Esophagus muscularis mucosa (tissue), 4 donors: ENCODE data around the gene TC2N. TPM values are rescaled to one million over a fixed set of nuclear protein-coding genes. Genes with fewer than 3 reads are reported as not detected.
A peak's percentile ranks its signal among the peaks of the same experiment; 100 is the strongest.
"Not testable (repeated sequence)": the region's sequence is repeated elsewhere in the genome, so short reads cannot be mapped to it uniquely, and the experiment has no call there.

ENCODE experiments used
- DNase-seq: peaks from one replicate; pipeline ENCODE4 v3.0.0-alpha.2; 2017; ENCODE audit errors: extremely low spot score
- H3K27ac ChIP-seq, 4 donors: fragments of 200-600 bp; sonication (generic); replicated peaks in 1 of 4; 1 replicate in 3 of 4; 2 replicates in 1 of 4; pipeline ENCODE4 v1.5.1; 2016 to 2019; ENCODE audit warnings: mild to moderate bottlenecking in 1 of 4
- H3K27me3 ChIP-seq, 4 donors: fragments of 200-600 bp; sonication (generic); one replicate each; pipeline versions ENCODE4 v1.5.1 to v1.6.0; 2016 to 2019
- H3K36me3 ChIP-seq, 4 donors: fragments of 200-600 bp; sonication (generic); one replicate each; pipeline ENCODE4 v1.5.1; 2016 to 2019
- H3K4me1 ChIP-seq, 4 donors: fragments of 200-600 bp; sonication (generic); one replicate each; pipeline ENCODE4 v1.5.1; 2016 to 2019
- H3K4me3 ChIP-seq, 4 donors: fragments of 200-600 bp; sonication (generic); 1 replicate in 2 of 4; 2 replicates in 2 of 4; pipeline ENCODE4 v1.5.1; 2016 to 2019; ENCODE audit warnings: mild to moderate bottlenecking in 4 of 4, moderate library complexity in 1 of 4
- H3K9me3 ChIP-seq, 4 donors: fragments of 200-600 bp; sonication (generic); 1 replicate in 3 of 4; 2 replicates in 1 of 4; pipeline ENCODE4 v1.5.1; 2016 to 2019
- EP300 ChIP-seq: sonication (generic); formaldehyde crosslinking; IDR thresholded peaks from one replicate; pipeline ENCODE4 v1.6.1; 2017; ENCODE audit warnings: antibody characterized with exemption
- POLR2A ChIP-seq: fragments of 450-650 bp; IDR thresholded peaks from one replicate; pipeline ENCODE4 v1.6.1; 2017; ENCODE audit warnings: antibody characterized with exemption, moderate library complexity, mild to moderate bottlenecking, low read depth
- POLR2AphosphoS5 ChIP-seq, 2 donors: sonication (generic); formaldehyde crosslinking; IDR thresholded peaks; one replicate each; pipeline ENCODE4 v1.6.1; 2017; ENCODE audit warnings: antibody characterized with exemption in 2 of 2
- WGBS: methylation state at CpG from one replicate; pipeline ENCODE4 v1.1.5; 2018; 5-methylcytosine and 5-hydroxymethylcytosine counted together
- intact Hi-C: fragments of 100-400 bp; cut with DNase I; formaldehyde crosslinking; loops from one replicate; pipeline ENCODE4 v1.15.1; 2023
- total RNA-seq, 4 donors: library from RNA; depleted of rRNA; stranded (reverse); fragments of >200 nt; gene quantifications; one replicate each; pipeline versions ENCODE4 v1.1.0 to v1.2.1, GENCODE V29; 2016
- TF ChIP-seq, protein P1 (sequence below), 3 experiments: fragments of 200-600 bp in 2 of 3; fragments of 450-650 bp in 1 of 3; sonication (generic) in 2 of 3; IDR thresholded peaks; one replicate each; pipeline ENCODE4 v1.5.1; 2017 to 2019; ENCODE audit warnings: antibody characterized with exemption in 3 of 3, mild to moderate bottlenecking in 2 of 3, moderate library complexity in 1 of 3

The TC2N gene
- total RNA-seq, 4 donors from 2014 or later = 17.8 to 27.8 (median 23.7) TPM

- peak in 1 of 2 donors; percentile 47 for TF ChIP-seq POLR2AphosphoS5 (IDR thresholded peaks at IDR 0.05)
- TF ChIP-seq, protein P1, sequence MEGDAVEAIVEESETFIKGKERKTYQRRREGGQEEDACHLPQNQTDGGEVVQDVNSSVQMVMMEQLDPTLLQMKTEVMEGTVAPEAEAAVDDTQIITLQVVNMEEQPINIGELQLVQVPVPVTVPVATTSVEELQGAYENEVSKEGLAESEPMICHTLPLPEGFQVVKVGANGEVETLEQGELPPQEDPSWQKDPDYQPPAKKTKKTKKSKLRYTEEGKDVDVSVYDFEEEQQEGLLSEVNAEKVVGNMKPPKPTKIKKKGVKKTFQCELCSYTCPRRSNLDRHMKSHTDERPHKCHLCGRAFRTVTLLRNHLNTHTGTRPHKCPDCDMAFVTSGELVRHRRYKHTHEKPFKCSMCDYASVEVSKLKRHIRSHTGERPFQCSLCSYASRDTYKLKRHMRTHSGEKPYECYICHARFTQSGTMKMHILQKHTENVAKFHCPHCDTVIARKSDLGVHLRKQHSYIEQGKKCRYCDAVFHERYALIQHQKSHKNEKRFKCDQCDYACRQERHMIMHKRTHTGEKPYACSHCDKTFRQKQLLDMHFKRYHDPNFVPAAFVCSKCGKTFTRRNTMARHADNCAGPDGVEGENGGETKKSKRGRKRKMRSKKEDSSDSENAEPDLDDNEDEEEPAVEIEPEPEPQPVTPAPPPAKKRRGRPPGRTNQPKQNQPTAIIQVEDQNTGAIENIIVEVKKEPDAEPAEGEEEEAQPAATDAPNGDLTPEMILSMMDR (IDR thresholded peaks at IDR 0.05) = no peak
- WGBS = 56% methylated on average over 9 of the region's 9 CpGs
- Histone ChIP-seq H3K27ac (peak overlapping the region; percentile 39 to 54 (median 48)), H3K27me3 (peaks cover 0 to 5% (median 0%) of the 10 kb centered on the region in 4 donors), H3K4me1 (peaks cover 4 to 47% (median 39%) of the 10 kb centered on the region in 4 donors), H3K36me3 (no peaks in the 10 kb centered on the region), H3K4me3 (no peak overlapping the region), H3K9me3 (no peaks in the 10 kb centered on the region)
- intact Hi-C loops = no loop called here
- no peak for DNase-seq
Measured at GRCh38 chr14:91901449-91902226, 34.3 kb upstream of the TC2N start.

DNA sequence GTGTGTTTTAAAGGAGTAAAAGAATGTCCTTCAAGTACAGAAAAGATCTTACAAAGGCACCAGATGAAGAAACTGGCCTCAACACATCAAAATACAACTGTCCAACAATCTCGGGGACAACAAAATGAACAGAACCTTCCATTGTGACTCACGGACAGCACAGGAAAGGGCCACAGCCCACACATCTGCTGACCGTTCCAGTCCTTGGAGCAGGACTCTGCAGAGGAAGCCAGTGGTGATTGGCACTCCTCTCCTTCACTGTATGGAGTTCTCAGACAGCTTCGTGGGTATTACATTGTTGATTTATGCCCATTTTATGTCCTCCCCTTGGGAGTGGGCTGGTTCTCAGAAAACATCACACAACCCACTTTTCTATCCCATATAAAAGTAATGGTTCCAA, 32.5 kb upstream of the TC2N start:
- peaks cover 0 to 5% (median 0%) of the 10 kb centered on the region in 4 donors for H3K27me3 ChIP-seq
- peak overlapping the region; percentile 26 to 34 (median 31) for H3K27ac ChIP-seq
- no peaks in the 10 kb centered on the region for H3K36me3 ChIP-seq
- TF ChIP-seq EP300 = no peak
- no peak for TF ChIP-seq POLR2A
- TF ChIP-seq POLR2AphosphoS5 (IDR thresholded peaks at IDR 0.05) = no peak
- TF ChIP-seq, protein P1 (IDR thresholded peaks at IDR 0.05) = no peak
- H3K9me3 ChIP-seq = no peaks in the 10 kb centered on the region
- no peak overlapping the region for H3K4me3 ChIP-seq
- WGBS = 63% methylated on average over 4 of the region's 4 CpGs
- DNase-seq = no peak
- intact Hi-C loops = no loop called here
- peaks cover 4 to 53% (median 44%) of the 10 kb centered on the region in 4 donors for H3K4me1 ChIP-seq

DNA sequence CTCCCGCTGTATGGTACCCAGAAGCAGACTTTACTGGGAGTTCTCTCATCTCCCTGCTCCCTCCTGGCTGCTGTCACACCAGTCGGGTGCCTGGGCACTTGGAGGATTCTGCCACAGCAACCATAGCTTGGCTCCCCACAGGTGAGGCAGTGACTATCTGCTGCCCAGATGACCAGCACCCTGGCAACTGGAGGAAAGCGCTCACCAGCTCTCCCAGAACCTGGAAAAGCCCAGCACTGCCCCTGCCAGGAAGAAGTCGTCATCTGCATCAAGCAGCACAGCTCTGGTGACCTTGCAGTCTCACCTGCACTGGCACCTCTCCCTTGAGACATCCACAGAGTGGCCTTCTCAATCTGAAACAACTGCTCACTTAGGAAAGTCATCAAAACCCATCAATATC, 31.9 kb upstream of the TC2N start:
- intact Hi-C loops = no loop called here
- no peak for DNase-seq
- Histone ChIP-seq H3K36me3 (no peaks in the 10 kb centered on the region), H3K27ac (peak overlapping the region; percentile 26 to 34 (median 31)), H3K4me1 (peaks cover 4 to 53% (median 44%) of the 10 kb centered on the region in 4 donors), H3K4me3 (no peak overlapping the region), H3K9me3 (no peaks in the 10 kb centered on the region), H3K27me3 (peaks cover 0 to 5% (median 0%) of the 10 kb centered on the region in 4 donors)
- TF ChIP-seq EP300 (no peak), POLR2A (no peak), POLR2AphosphoS5 (IDR thresholded peaks at IDR 0.05) (no peak)
- TF ChIP-seq, protein P1 (IDR thresholded peaks at IDR 0.05) = no peak
- WGBS = 90% methylated on average over 4 of the region's 4 CpGs

GRCh38 chr14:91898372-91898771, 31.0 kb upstream of the TC2N start:
- no peaks in the 10 kb centered on the region for H3K36me3 ChIP-seq
- H3K9me3 ChIP-seq = no peaks in the 10 kb centered on the region
- intact Hi-C loops = no loop called here
- peaks cover 4 to 57% (median 41%) of the 10 kb centered on the region in 4 donors for H3K4me1 ChIP-seq
- TF ChIP-seq EP300 = no peak
- TF ChIP-seq POLR2AphosphoS5 (IDR thresholded peaks at IDR 0.05) = no peak
- TF ChIP-seq POLR2A = no peak
- TF ChIP-seq, protein P1 (IDR thresholded peaks at IDR 0.05) = no peak
- 79% methylated on average over 5 of the region's 5 CpGs for WGBS
- H3K27ac ChIP-seq = no peak overlapping the region
- no peak for DNase-seq
- H3K4me3 ChIP-seq = no peak overlapping the region
- H3K27me3 ChIP-seq = peaks cover 0 to 5% (median 0%) of the 10 kb centered on the region in 4 donors

DNA sequence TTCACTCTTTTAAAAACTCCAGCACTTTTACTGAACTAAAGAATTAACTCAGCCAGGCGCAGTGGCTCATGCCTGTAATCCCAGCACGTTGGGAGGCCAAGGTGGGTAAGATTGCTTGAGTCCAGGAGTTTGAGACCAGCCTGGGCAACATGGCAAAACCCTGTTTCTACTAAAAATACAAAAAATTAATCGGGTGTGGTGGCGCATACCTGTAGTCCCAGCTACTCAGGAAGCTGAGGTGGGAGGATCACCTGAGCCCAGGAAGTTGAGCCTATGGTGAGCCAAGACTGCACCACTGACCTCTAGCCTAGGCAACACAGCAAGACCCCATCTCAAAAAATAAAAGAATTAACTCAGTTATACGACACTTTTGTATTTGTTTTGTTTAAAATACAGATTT, 30.4 kb upstream of the TC2N start:
- H3K9me3 ChIP-seq, H3K36me3 ChIP-seq, H3K27me3 ChIP-seq, intact Hi-C loops, DNase-seq, H3K4me3 ChIP-seq: not testable (repeated sequence)
- peaks cover 4 to 56% (median 42%) of the 10 kb centered on the region in 4 donors for H3K4me1 ChIP-seq
- 90% methylated on average over 3 of the region's 5 CpGs for WGBS
- H3K27ac ChIP-seq = peak overlapping the region; percentile 47 to 65 (median 62)
